ENCODE measurements around the gene RPS6KA6. TPM values are rescaled to one million over a fixed set of nuclear protein-coding genes. Genes with fewer than 3 reads are reported as not detected.

Gene RPS6KA6
- 0.82 and 1.2 TPM in 2 replicates for total RNA-seq (ENCODE audit: low replicate concordance)

DNA sequence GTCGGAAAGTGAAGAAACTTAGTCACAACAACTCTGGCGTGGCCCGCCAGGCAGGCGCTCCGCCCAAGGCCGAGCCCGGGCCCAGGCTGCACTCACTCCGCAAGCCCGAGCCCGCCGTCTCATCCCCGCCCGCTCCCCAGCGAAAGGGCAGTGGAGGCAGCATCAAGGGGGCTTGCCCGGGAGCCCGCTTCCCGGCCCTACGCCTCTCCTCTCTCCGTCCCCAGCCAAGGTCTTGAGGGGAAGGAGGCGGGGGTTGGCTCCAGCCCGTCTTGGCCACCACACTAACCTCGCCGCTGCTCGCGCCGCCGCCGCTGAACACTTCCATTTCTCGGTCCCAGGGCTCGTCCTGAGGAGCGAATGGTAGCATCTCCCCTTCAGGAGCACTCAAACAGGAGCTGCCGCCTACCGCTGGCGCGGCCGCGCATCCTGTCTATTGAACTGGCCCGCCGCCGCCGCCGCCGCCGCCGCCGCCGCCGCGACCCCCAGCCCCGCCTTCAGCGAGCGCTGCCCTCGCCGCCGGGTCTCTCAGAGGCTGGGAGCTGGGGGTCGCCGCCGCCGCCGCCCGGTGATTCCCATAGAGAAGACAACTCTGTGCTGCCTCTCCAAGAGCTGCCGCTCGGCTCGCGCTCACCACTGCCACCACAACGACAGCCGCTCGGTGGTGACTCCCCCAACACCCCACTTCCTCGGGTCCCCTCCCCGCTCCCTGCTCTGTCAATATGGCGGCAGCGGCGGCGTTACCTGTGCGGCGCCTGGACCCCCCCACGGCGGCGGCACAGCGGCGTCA, at the start of gene RPS6KA6:
Gene RPS6KA6, minus strand, starts transcription at position 667 of the 787 bp plus-strand sequence. Its CDS starts 300 bp downstream, at position 367.

All from smooth muscle cell of the coronary artery (primary cell).